Placental epithelial cell (primary cell): ENCODE measurements around the gene OR10H2. TPM values are rescaled to one million over a fixed set of nuclear protein-coding genes. Genes with fewer than 3 reads are reported as not detected.

ENCODE experiments used
- total RNA-seq: library from RNA; depleted of rRNA; stranded (reverse); fragments of >200 nt; gene quantifications from 2 replicates; pipeline ENCODE4 v1.2.3, GENCODE V29; 2012

OR10H2 gene
- not detected in 2 replicates for total RNA-seq

GRCh38 chr19:15727724-15728123 is at the start of gene OR10H2:
Gene OR10H2 (plus strand): TSS chr19:15728024. CDS start chr19:15728044, 20 bp downstream.

GRCh38 chr19:15737722-15738121 is 9.9 kb downstream of the OR10H2 start, which contains the start of gene OR10H3:
Gene OR10H3 (plus strand): TSS chr19:15737985. CDS start chr19:15741393, 3,408 bp downstream.

Other genes with a start within 250 kb of the OR10H2 start
- gene PGLYRP2, start 248.5 kb upstream of the OR10H2 start, total RNA-seq: not detected in 2 replicates
- gene CYP4F22, start 219.5 kb upstream of the OR10H2 start, total RNA-seq: not detected in 2 replicates
- not detected in 2 replicates for gene CYP4F8, start 112.8 kb upstream of the OR10H2 start, total RNA-seq
- under 0.01 TPM in 1 of 2 replicates, not detected in the other for gene CYP4F3, start 87.1 kb upstream of the OR10H2 start, total RNA-seq
- gene CYP4F12, start 54.9 kb upstream of the OR10H2 start, total RNA-seq: not detected in 2 replicates
- gene OR10H3, start 10.0 kb downstream of the OR10H2 start, total RNA-seq: not detected in 2 replicates
- under 0.01 TPM in 1 of 2 replicates, not detected in the other for gene OR10H5, start 59.6 kb downstream of the OR10H2 start, total RNA-seq
- not detected in 2 replicates for gene OR10H1, start 87.6 kb downstream of the OR10H2 start, total RNA-seq
- not detected in 2 replicates for gene CYP4F2, start 170.1 kb downstream of the OR10H2 start, total RNA-seq
- not detected in 2 replicates for gene CYP4F11, start 206.5 kb downstream of the OR10H2 start, total RNA-seq
- not detected in 2 replicates for gene OR10H4, start 221.0 kb downstream of the OR10H2 start, total RNA-seq